K562 (cell line): ENCODE results near the gene ZNF513. TPM values are rescaled to one million over a fixed set of nuclear protein-coding genes. Genes with fewer than 3 reads are reported as not detected.
A peak's percentile ranks its signal among the peaks of the same experiment; 100 is the strongest.

ENCODE experiments used
- CCNT2 ChIP-seq: IDR thresholded peaks from 2 replicates; pipeline ENCODE4 v1.6.1; 2011; ENCODE audit warnings: borderline replicate concordance, low read depth, mild to moderate bottlenecking, moderate library complexity, mixed read lengths, low read length; ENCODE audit not compliant: insufficient read length; ENCODE audit errors: extremely low read depth
- DMBX1 ChIP-seq: fragments of 250-450 bp; sonication (Bioruptor Pico); IDR thresholded peaks from 2 replicates; pipeline ENCODE4 v1.8.0; 2022; ENCODE audit warnings: inconsistent platforms, mild to moderate bottlenecking, moderate library complexity, borderline replicate concordance
- HDGF ChIP-seq: fragments of 450-650 bp; IDR thresholded peaks from 2 replicates; pipeline ENCODE4 v1.6.1; 2016
- JUND ChIP-seq, 2 experiments: IDR thresholded peaks; 2 replicates in 1 of 2; 3 replicates in 1 of 2; pipeline ENCODE4 v1.6.1; 2011; ENCODE audit warnings: borderline replicate concordance in 2 of 2, low read depth in 2 of 2, low read length in 2 of 2, improper control_type of control experiment in 1 of 2, missing biosample characterization in 1 of 2, missing genetic modification characterization in 1 of 2, missing genetic modification reagents in 1 of 2
- KLF10 ChIP-seq: fragments of 250-450 bp; sonication (Bioruptor Pico); IDR thresholded peaks from 2 replicates; pipeline ENCODE4 v1.6.1; 2021; ENCODE audit warnings: matching md5 sums
- NEUROD1 ChIP-seq: fragments of 150-350 bp; IDR thresholded peaks from 2 replicates; pipeline ENCODE4 v1.6.1; 2014; ENCODE audit warnings: borderline replicate concordance, low read length, low read depth; ENCODE audit not compliant: partially characterized antibody
- NFATC3 ChIP-seq: fragments of 450-650 bp; IDR thresholded peaks from 2 replicates; pipeline ENCODE4 v1.6.1; 2017; ENCODE audit warnings: mild to moderate bottlenecking
- NR2C1 ChIP-seq, 2 experiments: fragments of 450-650 bp; IDR thresholded peaks; 2 replicates each; pipeline ENCODE4 v1.6.1; 2017; ENCODE audit warnings: mild to moderate bottlenecking in 2 of 2, antibody characterized with exemption in 1 of 2, inconsistent platforms in 1 of 2, missing compliant biosample characterization in 1 of 2, missing genetic modification characterization in 1 of 2
- PML ChIP-seq: IDR thresholded peaks from 2 replicates; pipeline ENCODE4 v1.6.1; 2012; ENCODE audit warnings: low read length, inconsistent platforms
- POLR3G ChIP-seq: IDR thresholded peaks from 2 replicates; pipeline ENCODE4 v1.6.1; 2011; ENCODE audit not compliant: insufficient read length, insufficient replicate concordance; ENCODE audit errors: extremely low read depth
- PYGO2 ChIP-seq: fragments of 450-650 bp; IDR thresholded peaks from 2 replicates; pipeline ENCODE4 v1.6.1; 2016; ENCODE audit warnings: mild to moderate bottlenecking, missing genetic modification characterization, moderate library complexity, missing compliant biosample characterization
- RBM14 ChIP-seq: fragments of 200-400 bp; formaldehyde crosslinking; IDR thresholded peaks from 2 replicates; pipeline ENCODE4 v1.6.1; 2018; ENCODE audit warnings: low read depth, mild to moderate bottlenecking, low read length, moderate library complexity, borderline replicate concordance; ENCODE audit not compliant: insufficient read depth
- SMAD4 ChIP-seq: fragments of 250-450 bp; sonication (Bioruptor Pico); conservative IDR thresholded peaks from 2 replicates; pipeline ENCODE4 v1.8.0; 2021; ENCODE audit warnings: inconsistent platforms, mild to moderate bottlenecking, moderate library complexity
- SP2 ChIP-seq: IDR thresholded peaks from 2 replicates; pipeline ENCODE4 v1.6.1; 2011; ENCODE audit warnings: mild to moderate bottlenecking, low read depth, low read length, moderate library complexity; ENCODE audit not compliant: poor library complexity, severe bottlenecking; ENCODE audit errors: extremely low read depth
- TAF7 ChIP-seq: fragments of 450-650 bp; IDR thresholded peaks from 2 replicates; pipeline ENCODE4 v1.6.1; 2016; ENCODE audit warnings: missing genetic modification characterization, missing compliant biosample characterization
- VEZF1 ChIP-seq: fragments of 200-800 bp; sonication (Bioruptor generic); IDR thresholded peaks from 2 replicates; pipeline ENCODE4 v1.6.1; 2017; ENCODE audit warnings: missing genetic modification characterization, missing compliant biosample characterization
- XRCC5 ChIP-seq: fragments of 200-400 bp; formaldehyde crosslinking; IDR thresholded peaks from 2 replicates; pipeline ENCODE4 v1.6.1; 2017; ENCODE audit warnings: low read depth, mild to moderate bottlenecking, low read length
- ZBTB8A ChIP-seq: fragments of 450-650 bp; IDR thresholded peaks from 2 replicates; pipeline ENCODE4 v1.6.1; 2018; ENCODE audit warnings: mild to moderate bottlenecking, moderate library complexity; ENCODE audit not compliant: partially characterized antibody
- ZNF23 ChIP-seq: fragments of 250-450 bp; sonication (Bioruptor Pico); IDR thresholded peaks from 2 replicates; pipeline ENCODE4 v1.4.0; 2020; ENCODE audit warnings: mild to moderate bottlenecking
- ZNF232 ChIP-seq: sonication (generic); formaldehyde crosslinking; IDR thresholded peaks from 2 replicates; pipeline ENCODE4 v1.8.0; 2022; ENCODE audit warnings: mild to moderate bottlenecking, missing genetic modification reagents
- ZNF282 ChIP-seq: sonication (generic); formaldehyde crosslinking; IDR thresholded peaks from 2 replicates; pipeline ENCODE4 v1.8.1; 2023; ENCODE audit warnings: missing genetic modification reagents
- ZNF354B ChIP-seq: fragments of 250-450 bp; sonication (Bioruptor Pico); IDR thresholded peaks from 2 replicates; pipeline ENCODE4 v1.4.0; 2020
- ZNF518B ChIP-seq: fragments of 250-450 bp; sonication (Bioruptor Pico); IDR thresholded peaks from 2 replicates; pipeline ENCODE4 v1.5.0; 2021; ENCODE audit warnings: mild to moderate bottlenecking, moderate library complexity
- ZNF785 ChIP-seq: fragments of 250-450 bp; sonication (Bioruptor Pico); IDR thresholded peaks from 2 replicates; pipeline ENCODE4 v1.4.0; 2020; ENCODE audit warnings: mild to moderate bottlenecking
- polyA plus RNA-seq, 8 experiments: library from polyadenylated mRNA; depleted of rRNA in 4 of 8; stranded (reverse) in 5 of 8; unstranded in 3 of 8; fragments of >200 nt; fragmentation: Nextera tagmentation in 2 of 8; fragmentation: Illumina TruSeq in 1 of 8; extraction: Ambion mirVana in 2 of 8; extraction: Trizol in 1 of 8; gene quantifications; 2 replicates each; pipeline versions ENCODE4 v1.2.1 to v1.2.3, GENCODE V29; 2011 to 2014; ENCODE audit warnings: inconsistent platforms in 1 of 8, missing spikeins in 1 of 8
- total RNA-seq, 7 experiments: library from RNA; depleted of rRNA in 6 of 7; stranded (reverse); fragments of >200 nt in 6 of 7; fragmentation: Illumina TruSeq in 2 of 7; extraction: Trizol in 2 of 7; gene quantifications; 2 replicates each; pipeline versions ENCODE4 v1.2.1 to v1.2.3, GENCODE V29; 2011 to 2021; ENCODE audit warnings: low replicate concordance in 1 of 7

ZNF513 gene
- total and polyA plus RNA-seq, 9 of the 15 experiments (the other 6 are each of a cell fraction or from before 2014, with no cell fraction given), result 0.04 to 13.6 (median 4.4) TPM

DNA sequence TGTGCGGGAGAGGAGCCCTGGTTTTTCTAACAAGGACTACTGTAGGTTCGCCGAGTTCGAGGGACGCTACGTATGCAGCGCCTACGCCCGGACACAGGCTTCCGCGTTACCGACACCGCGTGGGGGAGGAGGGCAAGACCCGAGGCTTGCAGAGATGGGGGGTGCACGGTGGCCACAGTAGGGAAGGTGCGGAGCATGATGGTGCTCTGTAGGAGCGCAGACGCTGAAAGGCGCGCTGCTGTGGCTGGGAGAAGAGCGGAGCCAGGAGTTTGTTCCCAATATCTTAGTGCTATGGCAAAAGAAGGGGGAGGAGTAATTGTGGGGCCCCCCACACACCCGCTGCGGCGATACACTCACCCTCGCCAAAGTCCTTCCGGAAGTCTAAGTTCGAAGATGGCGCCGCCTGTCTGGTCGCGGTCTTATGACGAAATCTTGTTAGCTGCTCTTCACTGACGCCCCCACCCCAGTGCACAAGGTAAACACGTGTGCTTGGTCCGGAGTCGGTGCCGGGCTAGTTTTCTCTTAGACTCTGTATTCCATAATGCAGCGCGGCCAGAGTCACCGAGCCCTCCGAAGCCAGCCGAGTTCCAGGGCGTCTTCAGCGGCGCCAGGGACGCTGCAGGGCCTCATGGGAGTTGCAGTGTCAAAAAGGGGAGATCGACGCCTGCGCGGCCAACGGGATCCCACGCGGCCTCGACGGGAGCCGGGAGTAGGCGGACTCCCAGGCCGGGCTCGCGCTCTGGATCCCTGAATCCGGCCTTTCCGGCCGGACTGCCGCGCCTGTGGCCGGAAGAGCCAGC lies 24.0 kb downstream of the ZNF513 start, which contains the start of gene GTF3C2 (continued):
- TF ChIP-seq ZNF282 (CRISPR knock-in tag), result no peak
- no peak for TF ChIP-seq ZNF518B
- TF ChIP-seq NR2C1 (IDR thresholded peaks at IDR 0.05), result peak; percentile 91
- TF ChIP-seq NR2C1 (tag; IDR thresholded peaks at IDR 0.05), result peak; percentile 88
- TF ChIP-seq ZNF785, result no peak
- no peak for TF ChIP-seq HDGF
- no peak for TF ChIP-seq CCNT2
- TF ChIP-seq ZNF23 (CRISPR knock-in tag), result no peak
- no peak for TF ChIP-seq SP2
- TF ChIP-seq SMAD4 (CRISPR knock-in tag), result 0 out of 2 replicates have a peak, but pooled peaks have one; percentile 70
- TF ChIP-seq NFATC3, result 0 out of 2 replicates have a peak, but pooled peaks have one; percentile 28
- peak; percentile 52 for TF ChIP-seq TAF7
- TF ChIP-seq NEUROD1, result no peak
- TF ChIP-seq PML, result peak; percentile 28; the same call in 1 of the 2 replicates
- peak; percentile 87 for TF ChIP-seq VEZF1 (CRISPR knock-in tag)
- no peak for TF ChIP-seq ZNF354B (CRISPR knock-in tag)
- no peak for TF ChIP-seq DMBX1
- no peak for TF ChIP-seq XRCC5
- TF ChIP-seq ZNF232, result no peak
- no peak for TF ChIP-seq PYGO2
- TF ChIP-seq KLF10, result no peak
- no peak for TF ChIP-seq RBM14
- TF ChIP-seq POLR3G, result no peak
- TF ChIP-seq ZBTB8A, result no peak
- TF ChIP-seq JUND (IDR thresholded peaks at IDR 0.05; ENCODE audit: borderline replicate concordance, low read depth, low read length), result no peak
- 0 out of 3 replicates have a peak, but pooled peaks have one; percentile 13 for TF ChIP-seq JUND (tag; IDR thresholded peaks at IDR 0.05; ENCODE audit: borderline replicate concordance, low read depth, low read length)
